H1 (cell line): ENCODE results near the gene DCAF4. TPM values are rescaled to one million over a fixed set of nuclear protein-coding genes. Genes with fewer than 3 reads are reported as not detected.

ENCODE experiments used
- polyA plus RNA-seq, 7 experiments: library from polyadenylated mRNA; depleted of rRNA in 3 of 7; stranded (reverse) in 5 of 7; unstranded in 2 of 7; fragments of >200 nt in 5 of 7; fragments of 200-250 nt in 2 of 7; gene quantifications; 1 replicate in 5 of 7; 2 replicates in 1 of 7; 4 replicates in 1 of 7; pipeline versions ENCODE4 v1.2.1 to v1.2.3, GENCODE V29; 2011 to 2013; ENCODE audit warnings: missing spikeins in 2 of 7, mixed read lengths in 2 of 7
- total RNA-seq: library from RNA; stranded (reverse); fragmentation: NEBNext Ultra II Directional; extraction: Animal tissue kit (Norgen Biotek cat#: 25700); gene quantifications from 2 replicates; pipeline ENCODE4 v1.2.1, GENCODE V29; 2021
- TF ChIP-seq, protein P1 (sequence below): IDR thresholded peaks from 2 replicates; pipeline ENCODE4 v1.6.1; 2012; ENCODE audit warnings: inconsistent platforms

The DCAF4 gene
- total and polyA plus RNA-seq, 2 of the 8 experiments (the other 6 are each of a cell fraction or from before 2014, with no cell fraction given): 17.0 to 21.1 TPM

DNA sequence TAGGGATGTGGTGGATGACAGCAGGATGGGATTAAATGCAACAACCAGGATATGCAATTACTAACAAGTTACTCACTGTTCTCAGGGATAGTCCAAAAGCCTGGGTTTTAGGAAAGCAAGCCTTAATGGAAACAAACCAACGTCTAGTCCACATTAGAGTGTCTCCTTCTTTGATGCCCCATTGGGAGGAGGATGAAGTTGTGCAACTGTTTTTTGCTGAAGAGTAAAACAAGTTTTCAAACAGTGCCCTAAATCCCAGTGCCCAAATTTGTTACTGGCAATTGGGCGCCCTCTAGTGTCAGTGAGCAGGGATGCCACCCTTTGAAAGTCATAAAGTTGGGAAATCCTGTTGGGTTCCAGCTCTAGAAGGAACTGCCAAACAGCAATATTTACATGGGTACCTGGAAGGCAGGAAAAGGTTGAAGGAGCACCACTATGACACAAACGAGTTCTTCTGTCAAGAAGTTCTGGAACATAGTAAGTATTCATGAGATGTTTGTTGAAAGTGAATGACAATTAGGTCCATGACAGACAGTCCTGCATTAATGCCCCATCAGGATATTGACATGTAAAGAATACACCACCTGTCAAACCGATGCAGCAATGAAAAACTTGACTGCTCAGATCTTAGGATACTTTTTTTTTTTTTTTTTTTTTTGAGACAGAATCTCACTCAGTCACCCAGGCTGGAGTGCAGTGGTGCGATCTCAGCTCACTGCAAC lies 21.3 kb upstream of the DCAF4 start (continued):
- TF ChIP-seq, protein P1, sequence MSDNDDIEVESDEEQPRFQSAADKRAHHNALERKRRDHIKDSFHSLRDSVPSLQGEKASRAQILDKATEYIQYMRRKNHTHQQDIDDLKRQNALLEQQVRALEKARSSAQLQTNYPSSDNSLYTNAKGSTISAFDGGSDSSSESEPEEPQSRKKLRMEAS: no peak
